ENCODE data around the gene RDM1. TPM values are rescaled to one million over a fixed set of nuclear protein-coding genes. Genes with fewer than 3 reads are reported as not detected.

The RDM1 gene
- total and polyA plus RNA-seq, 2 of the 4 experiments (the other 2 are of a cell fraction), result 0.18 TPM; not detected in 1

GRCh38 chr17:35894206-35894605 is 36.4 kb downstream of the RDM1 start:
- Histone ChIP-seq H3K23ac (ENCODE audit: low read depth, low read length) (no peak overlapping the region), H3K9ac (ENCODE audit: low read depth, low read length) (no peak overlapping the region), H2BK15ac (ENCODE audit: low read depth, low read length) (no peak overlapping the region), H3K56ac (ENCODE audit: extremely low read depth, insufficient read depth, low read length) (no peak overlapping the region), H3K9me1 (ENCODE audit: insufficient read depth, low read length) (no peaks in the 10 kb centered on the region; the same call in 1 of the 2 replicates), H3K4me1 (ENCODE audit: control insufficient read depth, insufficient read depth, low read length) (no peaks in the 10 kb centered on the region), H3K4ac (ENCODE audit: low read depth, low read length) (no peak overlapping the region), H4K20me1 (ENCODE audit: insufficient read depth, low read length) (no peaks in the 10 kb centered on the region), H2AK5ac (ENCODE audit: low read depth, low read length) (no peak overlapping the region), H2BK120ac (ENCODE audit: low read depth, low read length) (no peak overlapping the region), H3K18ac (ENCODE audit: low read depth, low read length) (no peak overlapping the region), H3K4me2 (ENCODE audit: low read depth, low read length) (no peak overlapping the region), H3K27me3 (ENCODE audit: control insufficient read depth, insufficient read depth, low read length) (peaks cover 2% of the 10 kb centered on the region), H2AFZ (replicated peaks; ENCODE audit: low read length, poor library complexity) (no peak overlapping the region), H2BK5ac (ENCODE audit: low read depth, low read length, poor library complexity, severe bottlenecking) (no peak overlapping the region), H2BK20ac (ENCODE audit: low read depth, low read length) (no peak overlapping the region), H3K9me3 (ENCODE audit: control insufficient read depth, insufficient read depth, low read length) (no peaks in the 10 kb centered on the region), H4K8ac (ENCODE audit: low read depth in 2 of 2, low read length in 2 of 2) (no peak overlapping the region), H3K14ac (replicated peaks; ENCODE audit: low read depth, low read length) (no peak overlapping the region), H4K91ac (ENCODE audit: insufficient read depth, low read depth, low read length) (no peak overlapping the region), H3K27ac (ENCODE audit: insufficient read depth, low read length) (no peak overlapping the region), H4K5ac (ENCODE audit: low read depth, low read length) (no peak overlapping the region), H2AK9ac (replicated peaks; ENCODE audit: low read depth, low read length, poor library complexity) (no peak overlapping the region), H3K4me3 (ENCODE audit: insufficient read depth, low read depth, low read length) (no peak overlapping the region), H3K36me3 (ENCODE audit: control insufficient read depth, insufficient read depth, low read length) (no peaks in the 10 kb centered on the region), H3K79me1 (ENCODE audit: low read depth in 1 of 2, low read length in 2 of 2) (no peaks in the 10 kb centered on the region)
- DNase-seq, result no peak
- intact Hi-C loops (cut with micrococcal nuclease) (no loop called here), in situ Hi-C loops (cut with MboI; ENCODE audit: low sequenced_read_pairs) (no loop called here), dilution Hi-C loops (cut with HindIII; ENCODE audit: low sequenced_read_pairs, unreplicated experiment) (no loop called here)
- 40% methylated on average over 1 of the region's 7 CpGs; no CpG with 5 or more reads in 1 of the 2 experiments for WGBS, 2 experiments (ENCODE audit: extremely low coverage in 2 of 2, insufficient read length in 1 of 2)
- no peak for ATAC-seq (ENCODE audit: low read depth)
- no peak for TF ChIP-seq POLR2A (IDR thresholded peaks at IDR 0.05; ENCODE audit: low read depth, low read length)
- no peak for TF ChIP-seq BHLHE40 (IDR thresholded peaks at IDR 0.05; ENCODE audit: low read depth, low read length)
- TF ChIP-seq NFE2L2 (IDR thresholded peaks at IDR 0.05; ENCODE audit: low read depth, low read length), result no peak
- TF ChIP-seq CTCF (conservative IDR thresholded peaks at IDR 0.05; ENCODE audit: low read depth, low read length), result no peak
- no peak for TF ChIP-seq CHD1 (IDR thresholded peaks at IDR 0.05; ENCODE audit: low read depth, low read length)
- TF ChIP-seq RCOR1 (IDR thresholded peaks at IDR 0.05; ENCODE audit: insufficient replicate concordance, low read length), result no peak
- TF ChIP-seq MAZ (IDR thresholded peaks at IDR 0.05; ENCODE audit: borderline replicate concordance, low read depth, low read length), result no peak
- TF ChIP-seq MXI1 (IDR thresholded peaks at IDR 0.05; ENCODE audit: borderline replicate concordance, low read depth, low read length), result no peak
- BruUV-seq (replicated peaks), result no TSS peak
- CTCF ChIA-PET, result no interaction called here
- POLR2A ChIA-PET (ENCODE audit: unreplicated experiment), result no interaction called here
